ENCODE data around the gene KCNG4. TPM values are rescaled to one million over a fixed set of nuclear protein-coding genes. Genes with fewer than 3 reads are reported as not detected.
A peak's percentile ranks its signal among the peaks of the same experiment; 100 is the strongest.
"Not testable (repeated sequence)": the region's sequence is repeated elsewhere in the genome, so short reads cannot be mapped to it uniquely, and the experiment has no call there.

The KCNG4 gene
- total RNA-seq, 1 donor from 2014 or later: not detected

DNA sequence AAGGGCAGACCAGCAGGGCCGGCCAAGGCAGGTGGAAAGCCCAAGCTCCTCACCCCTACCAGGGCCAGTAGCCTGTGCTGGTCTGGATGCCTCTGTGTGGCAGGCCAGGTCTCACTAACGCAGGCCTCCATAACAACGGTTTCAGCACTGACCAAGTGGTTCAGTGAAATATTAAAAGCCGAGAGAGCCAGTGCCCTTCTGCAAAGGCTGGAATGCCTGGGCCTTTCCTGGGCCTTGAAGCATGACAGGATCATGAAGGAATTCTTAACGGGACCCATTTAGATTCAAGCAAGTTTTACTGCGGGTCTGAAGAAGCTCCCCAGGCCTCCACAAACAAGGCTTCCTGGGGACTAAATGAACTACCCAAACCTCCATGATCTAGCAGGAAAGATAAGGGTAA, 32.6 kb downstream of the KCNG4 start:
- no peak for DNase-seq (ENCODE audit: low spot score)

DNA sequence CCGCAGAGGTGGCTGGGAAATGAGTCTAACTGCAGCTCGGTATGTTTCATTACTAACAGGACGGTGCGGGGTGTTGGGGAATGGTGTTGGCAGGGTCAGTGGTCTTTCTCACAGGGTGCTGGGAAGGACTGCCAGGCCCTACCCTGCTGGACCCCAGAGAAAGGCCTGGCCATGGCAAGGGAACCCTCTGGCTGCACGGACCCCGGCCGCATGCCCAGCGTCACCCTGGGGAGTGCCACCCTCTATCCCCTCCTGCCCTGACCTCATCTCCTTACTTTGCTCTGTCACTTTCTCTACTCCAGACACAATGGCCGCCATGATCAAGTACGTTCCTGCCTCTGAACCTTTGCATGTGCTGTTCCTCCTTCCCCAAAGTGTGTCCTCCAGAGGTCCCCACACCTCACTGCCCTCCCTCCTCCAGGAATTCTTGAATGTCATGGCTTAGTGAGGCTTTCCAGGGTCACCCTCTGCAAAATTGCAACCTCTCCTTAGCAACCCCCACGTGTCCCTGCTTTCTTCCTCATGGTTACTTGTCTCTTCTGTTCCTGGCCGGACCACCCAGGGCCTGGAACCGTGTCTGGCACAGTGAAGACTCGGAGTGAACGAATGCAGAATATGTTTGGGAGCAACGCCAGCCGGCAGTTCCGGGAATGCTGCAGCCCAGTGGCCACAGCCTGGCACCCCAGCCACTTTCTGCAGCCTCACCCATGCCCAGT, 33.7 kb downstream of the KCNG4 start:
- DNase-seq (ENCODE audit: low spot score): no peak

DNA sequence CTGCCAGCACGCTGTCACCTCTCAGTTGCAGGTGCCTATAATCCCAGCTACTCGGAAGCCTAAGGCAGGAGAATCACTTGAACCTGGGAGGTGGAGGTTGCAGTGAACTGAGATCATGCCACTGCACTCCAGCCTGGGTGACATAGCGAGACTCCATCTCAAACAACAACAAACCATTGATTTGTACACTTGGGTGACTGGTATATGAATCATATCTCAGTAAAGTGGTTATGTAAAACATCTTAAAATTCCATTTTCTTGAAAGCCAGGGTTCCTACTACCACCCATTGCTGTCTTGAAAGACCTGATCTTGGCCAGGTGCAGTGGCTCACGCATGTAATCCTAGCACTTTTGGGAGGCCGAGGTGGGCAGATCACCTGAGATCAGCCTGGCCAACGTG, 34.7 kb downstream of the KCNG4 start:
- DNase-seq (ENCODE audit: low spot score): not testable (repeated sequence)

DNA sequence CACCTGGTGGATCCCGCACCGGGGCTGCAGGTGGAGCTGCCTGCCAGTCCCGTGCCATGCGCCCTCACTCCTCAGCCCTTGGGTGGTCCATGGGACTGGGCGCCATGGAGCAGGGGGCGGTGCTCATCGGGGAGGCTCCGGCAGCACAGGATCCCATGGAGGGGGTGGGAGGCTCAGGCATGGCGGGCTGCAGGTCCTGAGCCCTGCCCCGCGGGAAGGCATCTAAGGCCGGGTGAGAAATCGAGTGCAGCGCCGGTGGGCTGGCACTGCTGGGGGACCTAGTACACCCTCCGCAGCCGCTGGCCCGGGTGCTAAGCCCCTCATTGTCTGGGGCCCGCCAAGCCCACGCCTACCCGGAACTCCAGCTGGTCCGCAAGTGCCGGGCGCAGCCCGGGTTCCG, 35.3 kb downstream of the KCNG4 start:
- not testable (repeated sequence) for DNase-seq (ENCODE audit: low spot score)

DNA sequence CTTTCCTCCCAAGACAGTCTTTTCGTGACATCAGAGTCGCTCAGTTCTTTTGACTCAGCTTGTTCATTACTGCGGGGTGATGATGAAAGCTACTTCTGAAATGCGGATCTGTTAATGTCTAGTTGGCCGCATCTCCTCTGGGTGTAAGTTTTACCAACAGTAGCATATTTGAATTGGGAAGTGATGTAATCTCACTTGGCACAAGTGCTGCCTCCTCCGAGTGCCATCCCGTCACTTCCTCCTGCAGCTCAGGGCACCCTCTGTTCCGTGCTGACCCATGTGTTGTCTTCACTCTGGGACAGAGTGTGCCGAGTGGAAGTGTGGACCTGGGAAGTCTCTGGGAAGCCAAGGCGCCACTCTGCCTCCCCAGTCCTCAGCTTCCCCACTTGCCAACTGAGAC, 40.0 kb downstream of the KCNG4 start:
- DNase-seq (ENCODE audit: low spot score): no peak

DNA sequence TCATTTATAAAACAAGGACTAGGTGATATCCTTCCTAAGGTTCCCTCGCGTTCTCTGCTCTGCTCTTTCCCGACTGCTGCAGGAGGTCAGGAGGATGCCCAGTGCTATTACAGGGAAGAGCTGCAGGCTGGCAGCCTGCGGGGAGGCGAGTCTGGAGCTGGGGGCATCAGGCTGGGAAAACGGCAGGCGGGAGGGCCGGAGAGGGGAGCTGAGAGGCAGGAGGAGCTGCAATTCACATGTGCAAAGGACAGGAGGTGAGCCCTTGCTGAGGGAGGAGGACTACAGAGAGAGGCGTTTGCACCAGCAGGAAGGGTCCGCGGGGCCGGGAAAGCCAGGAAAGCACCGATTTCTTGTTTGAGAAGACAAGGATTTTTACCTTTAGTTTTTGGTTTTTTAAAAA, 40.7 kb downstream of the KCNG4 start:
- DNase-seq (ENCODE audit: low spot score): no peak

DNA sequence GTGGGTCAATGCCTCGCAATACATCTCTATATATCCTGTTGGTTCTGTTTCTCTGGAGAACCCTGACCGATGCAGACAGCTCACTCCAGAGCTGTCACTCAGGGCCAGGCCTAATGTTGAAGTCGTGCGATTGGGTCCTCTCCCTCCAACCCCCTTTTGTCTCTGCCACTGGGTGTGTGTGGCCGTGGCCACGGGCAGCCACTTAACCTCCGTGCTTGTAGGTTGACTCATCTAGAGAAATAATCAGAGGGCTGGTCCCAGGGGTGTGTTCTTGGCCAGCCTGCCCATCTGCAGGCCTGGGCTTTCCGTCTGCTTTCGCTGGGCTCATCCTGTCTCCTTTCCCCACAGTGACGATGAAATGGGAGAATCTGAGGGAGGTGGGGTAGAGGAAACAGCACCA, 41.4 kb downstream of the KCNG4 start:
- no peak for DNase-seq (ENCODE audit: low spot score)

DNA sequence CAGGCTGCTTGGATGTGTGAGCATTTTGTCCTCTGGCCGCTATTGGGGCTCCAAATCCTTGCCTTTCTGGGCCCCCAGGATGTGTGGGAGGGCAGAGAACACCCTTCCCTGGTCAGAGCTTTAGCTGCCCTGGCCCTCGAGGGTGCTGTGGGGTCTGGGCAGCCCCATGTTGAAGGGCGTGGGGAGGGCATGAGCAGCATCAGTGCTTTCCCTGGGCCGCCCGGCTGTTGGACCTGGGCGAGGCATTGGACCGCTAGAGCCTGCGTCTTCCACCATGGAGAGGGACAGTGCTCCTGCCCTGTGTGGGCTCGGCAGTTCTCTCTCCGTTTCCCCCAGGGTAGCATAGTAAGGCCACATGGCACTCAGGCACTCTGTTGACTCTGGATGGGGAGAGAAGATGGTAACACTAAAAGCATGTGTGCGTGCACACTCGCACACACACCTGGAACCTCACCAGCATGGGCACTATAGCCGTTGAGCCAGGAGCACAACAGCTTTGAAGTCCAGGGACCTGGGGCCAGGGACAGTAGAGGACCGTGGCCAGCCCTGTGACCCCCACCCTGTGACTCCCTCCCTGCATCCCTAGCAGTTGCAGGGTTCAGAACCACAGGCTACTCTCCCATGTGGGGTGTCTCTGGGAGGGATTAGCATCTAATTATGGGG, 42.2 kb downstream of the KCNG4 start:
- no peak for DNase-seq (ENCODE audit: low spot score)

DNA sequence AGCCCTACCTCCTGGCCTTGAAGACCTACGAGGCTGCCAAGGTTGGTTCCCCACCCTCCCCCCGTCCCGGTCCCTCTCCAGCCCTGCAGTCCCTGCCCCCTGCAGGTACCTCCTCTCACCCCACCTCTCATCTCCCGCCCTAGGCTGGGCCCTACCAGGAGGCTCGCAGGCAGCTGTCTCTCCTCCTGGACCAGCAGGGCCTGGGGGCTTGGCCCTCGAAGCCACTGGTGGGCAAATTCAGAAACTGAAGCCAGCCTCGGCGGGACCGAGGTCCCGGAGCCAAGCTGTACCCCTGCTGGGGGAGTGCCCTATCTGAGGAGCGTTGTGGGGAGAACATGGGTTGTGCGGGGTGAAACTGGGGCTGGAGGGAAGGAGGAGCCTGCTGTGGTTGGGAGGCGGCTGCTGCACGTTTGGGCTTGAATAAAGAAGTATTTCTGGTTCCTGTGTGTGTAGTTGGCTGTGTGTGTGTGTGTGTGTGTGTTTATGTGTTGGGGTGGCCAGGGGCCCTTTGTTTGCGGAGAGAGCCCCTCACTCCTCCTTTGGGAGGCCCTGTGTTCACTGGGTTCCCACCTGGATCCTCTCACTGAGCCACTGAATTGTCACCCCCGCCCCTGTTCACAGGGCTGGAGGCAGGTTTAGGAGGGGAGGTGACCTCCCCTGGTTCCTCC, 43.0 kb downstream of the KCNG4 start:
- DNase-seq (ENCODE audit: low spot score): no peak

DNA sequence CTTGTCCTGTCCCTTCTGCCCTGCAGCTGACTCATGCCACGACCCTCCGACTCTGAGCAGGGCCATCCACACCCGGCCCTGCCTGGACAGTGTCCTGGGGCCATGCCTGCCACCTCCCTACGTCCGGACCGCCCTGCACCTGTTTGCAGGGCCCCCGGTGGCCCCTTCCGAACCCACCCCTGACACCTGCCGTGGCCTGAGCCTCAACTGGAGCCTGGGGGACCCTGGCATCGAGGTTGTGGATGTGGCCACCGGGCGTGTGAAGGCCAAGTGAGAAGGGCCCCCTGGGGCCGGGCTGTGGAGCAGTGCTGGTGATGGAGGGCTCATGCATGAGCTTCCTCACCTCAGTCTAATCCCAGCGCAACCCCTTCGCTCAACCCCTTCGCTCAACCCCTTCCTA, 43.7 kb downstream of the KCNG4 start:
- no peak for DNase-seq (ENCODE audit: low spot score)

DNA sequence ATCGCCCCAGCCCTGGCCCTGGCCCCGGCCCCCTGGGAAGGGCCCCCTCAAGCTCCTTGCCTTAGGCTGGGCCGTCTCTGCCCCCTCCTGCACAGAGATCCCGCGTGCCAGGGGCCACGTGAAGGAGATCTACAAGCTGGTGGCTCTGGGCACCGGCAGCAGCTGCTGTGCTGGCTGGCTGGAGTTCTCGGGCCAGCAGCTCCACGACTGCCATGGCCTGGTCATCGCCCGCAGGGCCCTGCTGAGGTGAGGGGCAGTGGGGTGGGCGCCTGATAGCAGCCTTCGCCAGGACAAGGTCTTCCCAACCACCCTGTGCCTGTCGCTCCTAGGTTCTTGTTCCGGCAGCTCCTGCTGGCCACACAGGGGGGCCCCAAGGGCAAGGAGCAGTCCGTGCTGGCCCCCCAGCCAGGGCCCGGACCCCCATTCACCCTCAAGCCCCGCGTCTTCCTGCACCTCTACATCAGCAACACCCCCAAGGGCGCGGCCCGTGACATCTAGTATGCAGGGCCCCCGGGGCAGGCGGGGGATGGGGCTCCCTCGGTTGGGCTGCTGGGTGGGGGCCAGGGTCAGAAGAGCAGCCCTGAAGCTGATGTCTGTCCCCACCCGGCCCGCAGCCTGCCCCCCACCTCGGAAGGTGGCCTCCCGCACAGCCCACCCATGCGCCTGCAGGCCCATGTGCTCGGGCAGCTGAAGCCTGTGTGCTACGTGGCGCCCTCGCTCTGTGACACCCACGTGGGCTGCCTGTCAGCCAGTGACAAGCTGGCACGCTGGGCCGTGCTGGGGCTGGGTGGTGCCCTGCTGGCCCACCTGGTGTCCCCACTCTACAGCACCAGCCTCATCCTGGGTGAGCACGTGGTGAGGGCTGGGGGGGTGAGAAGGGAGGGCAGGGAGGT, 44.4 kb downstream of the KCNG4 start:
- no peak for DNase-seq (ENCODE audit: low spot score)

DNA sequence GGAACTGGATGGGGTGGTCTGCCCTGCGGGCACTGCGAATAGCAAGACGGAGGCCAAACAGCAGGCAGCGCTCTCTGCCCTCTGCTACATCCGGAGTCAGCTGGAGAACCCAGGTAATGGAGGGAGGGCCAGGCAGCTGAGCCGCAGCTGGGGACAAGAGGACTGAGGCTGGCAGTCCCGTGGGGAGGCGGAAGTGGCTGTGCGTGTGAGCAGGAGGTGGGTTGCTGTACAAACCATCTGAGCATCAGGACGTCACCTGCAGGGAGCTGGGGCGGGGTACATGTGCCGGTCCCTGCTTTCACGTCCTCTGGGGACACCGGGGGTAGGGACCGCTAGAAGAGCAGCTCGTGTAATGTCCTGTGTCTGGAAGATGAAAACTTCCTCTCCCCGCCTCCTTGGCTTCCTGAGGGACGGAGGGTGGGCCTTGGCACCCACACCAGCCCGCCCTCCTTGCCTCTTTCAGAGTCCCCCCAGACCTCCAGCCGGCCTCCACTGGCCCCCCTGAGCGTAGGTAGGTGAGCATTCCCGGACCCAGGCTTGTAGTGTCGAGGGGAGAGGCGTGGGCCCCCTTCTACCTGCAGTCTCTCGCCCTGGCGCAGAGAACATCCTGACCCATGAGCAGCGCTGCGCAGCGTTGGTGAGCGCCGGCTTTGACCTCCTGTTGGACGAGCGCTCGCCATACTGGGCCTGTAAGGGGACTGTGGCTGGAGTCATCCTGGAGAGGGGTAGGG, 45.2 kb downstream of the KCNG4 start:
- no peak for DNase-seq (ENCODE audit: low spot score)

DNA sequence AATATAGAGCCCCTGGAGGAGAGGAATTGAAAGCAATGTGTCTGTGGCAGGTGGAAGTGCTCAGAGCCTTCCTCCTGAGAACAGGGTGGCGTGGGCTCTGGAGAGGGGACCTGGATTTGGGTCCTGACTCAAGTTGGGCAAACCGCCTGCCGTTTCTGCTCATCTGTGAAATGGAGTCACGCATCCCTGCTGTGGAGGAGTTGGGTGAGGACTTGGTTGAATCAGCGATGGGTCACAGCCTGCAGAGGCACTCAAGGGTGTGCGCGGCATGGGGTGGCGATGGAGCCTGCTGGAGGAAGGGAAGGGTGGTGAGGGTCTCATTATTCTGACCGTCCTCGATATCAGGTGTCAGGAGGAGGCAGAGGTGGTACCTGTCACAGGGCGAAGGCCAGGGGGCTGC, 45.8 kb downstream of the KCNG4 start:
- DNase-seq (ENCODE audit: low spot score): no peak

DNA sequence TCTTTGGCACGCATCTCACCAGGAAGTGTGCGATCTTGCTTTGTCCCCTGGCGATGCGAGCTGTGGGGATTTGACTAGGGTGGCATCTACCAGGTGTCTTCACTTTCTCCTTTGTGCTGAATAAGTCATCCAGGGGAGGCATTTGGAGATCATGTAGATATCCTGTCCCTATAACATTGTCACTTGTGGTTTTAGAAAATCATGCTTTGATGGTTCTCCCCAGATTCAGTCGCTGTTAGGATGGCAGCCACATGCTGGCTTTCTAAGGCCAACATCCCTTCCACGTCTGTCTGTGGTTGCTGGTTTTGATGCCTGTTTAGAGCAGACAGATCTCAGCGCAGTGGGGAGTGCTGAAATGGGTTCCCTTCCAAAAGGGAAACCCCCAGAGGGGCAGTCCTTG, 46.3 kb downstream of the KCNG4 start:
- no peak for DNase-seq (ENCODE audit: low spot score)

DNA sequence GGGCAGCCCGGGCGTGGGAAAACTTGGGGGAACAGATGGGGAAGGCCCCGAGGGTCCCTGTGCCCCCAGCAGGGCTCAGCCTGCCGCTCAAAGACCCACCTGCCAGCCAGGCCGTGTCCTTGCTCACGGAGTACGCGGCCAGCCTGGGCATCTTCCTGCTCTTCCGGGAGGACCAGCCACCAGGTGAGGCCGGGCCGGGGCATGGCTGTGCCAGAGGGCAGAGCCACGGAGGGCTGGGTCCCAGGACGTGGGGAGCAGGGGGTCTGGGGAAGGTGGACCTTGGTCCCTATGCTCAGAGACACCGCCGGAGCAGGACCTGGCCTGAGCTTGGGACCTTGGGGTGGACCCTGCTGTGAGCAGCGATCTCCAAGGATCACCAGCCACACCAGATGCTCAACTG, 48.3 kb downstream of the KCNG4 start:
- DNase-seq (ENCODE audit: low spot score): no peak

DNA sequence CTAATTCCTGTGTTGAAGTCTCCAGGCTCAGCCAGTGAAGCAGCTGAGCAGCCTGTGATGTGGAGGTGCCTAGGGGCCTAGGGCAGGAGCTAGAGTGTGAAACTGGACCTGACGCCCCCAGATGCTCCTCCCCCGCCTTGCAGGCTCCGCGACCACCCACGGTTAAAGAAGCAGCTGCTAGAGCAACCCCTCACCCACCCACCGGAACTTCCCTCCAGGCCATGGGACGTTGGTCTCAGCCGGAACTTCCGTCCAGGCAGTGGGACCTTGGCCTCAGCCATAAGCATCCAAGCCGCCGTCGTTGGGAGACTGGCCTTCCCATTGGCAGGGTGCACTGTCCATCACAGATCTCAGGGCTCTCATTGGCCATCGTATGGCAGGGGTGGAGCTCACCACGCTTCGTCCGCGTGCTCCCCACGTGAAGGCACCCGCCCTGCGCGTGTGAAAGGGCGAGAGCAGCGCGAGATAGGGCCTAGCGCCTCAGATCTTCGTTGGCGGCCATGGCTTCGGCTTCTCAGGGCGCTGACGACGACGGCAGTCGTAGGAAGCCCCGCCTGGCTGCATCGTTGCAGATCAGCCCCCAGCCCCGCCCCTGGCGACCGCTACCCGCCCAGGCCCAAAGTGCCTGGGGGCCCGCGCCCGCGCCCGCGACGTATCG, 49.0 kb downstream of the KCNG4 start, which contains the start of gene ADAD2:
ADAD2 (plus strand) TSS at position 427 of the 658 bp plus-strand sequence; CDS start at position 501, 74 bp downstream.
- DNase-seq (ENCODE audit: low spot score): no peak

DNA sequence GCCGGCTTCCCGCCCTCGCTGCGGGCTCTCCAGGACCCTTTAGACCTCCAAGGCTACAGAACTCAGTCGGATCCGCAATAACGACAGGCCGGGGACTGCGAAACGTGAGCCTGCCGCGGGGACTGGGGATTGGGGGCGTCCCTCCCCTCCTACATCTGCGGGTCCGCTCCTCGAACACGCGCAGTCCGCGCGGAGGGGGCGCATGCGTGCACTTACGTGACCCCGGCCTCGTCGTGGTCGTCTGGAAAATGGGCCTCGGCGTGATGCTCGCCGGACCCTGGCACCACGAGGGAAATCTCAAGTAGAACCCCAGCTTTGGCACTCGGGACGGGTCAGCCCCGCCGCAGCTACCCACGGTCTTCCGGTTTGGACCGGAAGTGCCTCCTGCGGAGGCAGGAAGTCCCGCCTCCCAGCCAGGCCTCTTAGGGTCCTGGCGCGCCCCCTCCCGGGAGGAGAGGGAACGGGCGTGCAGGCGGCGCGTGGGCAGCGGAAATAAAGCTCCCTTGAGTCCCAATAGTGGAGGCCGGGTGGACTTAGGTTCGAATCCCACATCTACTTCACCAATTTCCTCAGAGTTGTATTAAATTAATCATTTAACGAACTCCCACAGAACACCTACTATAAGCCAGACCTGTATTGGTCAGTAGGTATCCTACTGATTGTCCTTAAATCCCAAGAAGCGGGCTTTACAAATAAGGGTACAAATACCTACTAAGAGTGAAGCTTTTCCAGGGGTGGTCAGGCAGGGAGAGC, 53.0 kb downstream of the KCNG4 start, which contains the start of gene TAF1C:
TAF1C (minus strand) TSS at position 373 of the 753 bp plus-strand sequence. CDS start 2,069 bp downstream, outside the sequence.
- DNase-seq (ENCODE audit: low spot score): peak; percentile 94

DNA sequence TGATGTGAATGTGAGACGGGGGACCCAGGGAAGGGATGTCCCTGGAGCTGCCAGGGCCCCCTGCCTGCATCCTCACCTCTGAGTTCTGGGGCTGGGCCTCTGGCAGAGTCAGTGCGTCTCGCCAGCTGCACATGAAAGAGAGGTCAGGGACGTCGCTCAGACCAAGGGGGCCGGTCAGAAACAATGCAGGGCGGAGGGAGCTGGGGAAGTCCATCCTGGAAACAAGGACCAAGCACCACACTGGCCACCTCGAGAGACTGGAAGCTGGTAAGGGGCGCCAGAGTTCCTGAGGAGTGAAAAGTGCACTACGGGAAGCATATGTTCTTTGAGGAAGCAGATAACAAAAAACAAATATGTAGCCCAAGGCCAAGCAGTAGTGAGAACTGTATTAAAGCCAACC, 55.0 kb downstream of the KCNG4 start:
- no peak for DNase-seq (ENCODE audit: low spot score)

DNA sequence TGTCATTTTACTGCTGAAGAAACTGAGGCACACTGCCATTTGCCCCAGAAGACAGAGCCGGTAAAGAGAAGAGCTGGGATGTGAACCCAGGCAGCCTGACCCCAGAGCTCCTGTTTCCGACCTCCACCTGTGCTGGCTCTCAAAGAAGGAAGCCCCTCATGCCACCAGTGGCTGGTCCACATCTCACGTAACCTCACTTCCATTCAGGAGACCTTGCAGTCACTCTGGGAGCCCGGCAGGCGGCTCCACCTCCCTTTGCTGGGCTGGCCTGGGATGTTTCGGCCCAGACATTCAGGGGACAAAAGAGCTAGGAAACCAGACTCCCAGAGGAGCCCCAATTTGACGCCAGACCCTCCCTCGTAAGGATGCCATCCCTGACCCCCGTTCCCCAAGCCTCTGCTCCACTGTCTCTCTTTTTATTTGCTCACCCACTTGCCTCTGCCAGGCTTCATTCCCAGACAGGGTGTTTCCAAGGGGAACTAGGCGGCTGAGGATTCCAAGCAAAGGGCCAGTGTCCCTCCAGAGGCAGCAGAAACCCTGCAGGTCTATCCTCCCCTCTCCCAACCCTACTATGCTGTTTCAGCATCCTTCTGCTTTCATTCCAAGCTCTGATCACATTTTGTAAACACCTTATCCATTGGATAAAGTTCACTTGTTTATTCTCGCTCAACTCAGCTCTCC, 55.8 kb downstream of the KCNG4 start:
- DNase-seq (ENCODE audit: low spot score): no peak
